Fibroblast of the aortic adventitia (primary cell): Measurements from ENCODE around the gene REEP1. TPM values are rescaled to one million over a fixed set of nuclear protein-coding genes. Genes with fewer than 3 reads are reported as not detected.
A peak's percentile ranks its signal among the peaks of the same experiment; 100 is the strongest.

Experiments
- DNase-seq: peaks from one replicate; pipeline ENCODE4 v3.0.0-alpha.2; 2010; ENCODE audit warnings: low read depth
- H3K4me3 ChIP-seq: 2 replicates; pipeline ENCODE4 v1.5.1; 2011; ENCODE audit warnings: low read depth, mild to moderate bottlenecking, control low read depth, low read length, moderate library complexity
- total RNA-seq: library from RNA; depleted of rRNA; stranded (reverse); fragments of >200 nt; gene quantifications from 2 replicates; pipeline ENCODE4 v1.2.3, GENCODE V29; 2012; ENCODE audit warnings: low replicate concordance
- TF ChIP-seq, protein P1 (sequence below): IDR thresholded peaks from 2 replicates; pipeline ENCODE4 v1.5.1; 2011; ENCODE audit warnings: mild to moderate bottlenecking, low read length, control low read depth, inconsistent platforms; ENCODE audit not compliant: insufficient read depth

REEP1 gene
- total RNA-seq, 1 donor, result 0.27 TPM

DNA sequence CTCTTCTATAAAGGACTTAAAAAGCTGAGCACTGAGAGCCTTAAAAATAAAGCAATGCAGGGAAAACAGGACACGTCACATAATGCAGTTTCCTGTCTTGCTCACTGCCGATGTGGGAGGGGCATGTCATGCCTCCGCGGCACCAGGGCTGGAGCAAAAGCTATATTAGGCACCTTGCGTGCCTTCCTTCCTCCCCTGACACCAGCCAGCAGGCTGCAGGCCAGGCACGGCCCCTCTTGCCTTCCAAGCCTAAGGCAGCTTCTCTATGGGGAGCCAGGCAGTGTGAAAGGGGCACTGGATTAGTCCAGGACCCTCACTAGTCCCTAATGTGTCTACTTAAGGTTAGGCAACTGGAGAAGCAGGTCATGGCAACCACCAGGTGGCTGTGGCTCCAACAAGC, 111.8 kb downstream of the REEP1 start:
- DNase-seq, result peak; percentile 63
- no peak overlapping the region for H3K4me3 ChIP-seq
- TF ChIP-seq, protein P1, sequence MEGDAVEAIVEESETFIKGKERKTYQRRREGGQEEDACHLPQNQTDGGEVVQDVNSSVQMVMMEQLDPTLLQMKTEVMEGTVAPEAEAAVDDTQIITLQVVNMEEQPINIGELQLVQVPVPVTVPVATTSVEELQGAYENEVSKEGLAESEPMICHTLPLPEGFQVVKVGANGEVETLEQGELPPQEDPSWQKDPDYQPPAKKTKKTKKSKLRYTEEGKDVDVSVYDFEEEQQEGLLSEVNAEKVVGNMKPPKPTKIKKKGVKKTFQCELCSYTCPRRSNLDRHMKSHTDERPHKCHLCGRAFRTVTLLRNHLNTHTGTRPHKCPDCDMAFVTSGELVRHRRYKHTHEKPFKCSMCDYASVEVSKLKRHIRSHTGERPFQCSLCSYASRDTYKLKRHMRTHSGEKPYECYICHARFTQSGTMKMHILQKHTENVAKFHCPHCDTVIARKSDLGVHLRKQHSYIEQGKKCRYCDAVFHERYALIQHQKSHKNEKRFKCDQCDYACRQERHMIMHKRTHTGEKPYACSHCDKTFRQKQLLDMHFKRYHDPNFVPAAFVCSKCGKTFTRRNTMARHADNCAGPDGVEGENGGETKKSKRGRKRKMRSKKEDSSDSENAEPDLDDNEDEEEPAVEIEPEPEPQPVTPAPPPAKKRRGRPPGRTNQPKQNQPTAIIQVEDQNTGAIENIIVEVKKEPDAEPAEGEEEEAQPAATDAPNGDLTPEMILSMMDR, result no peak

DNA sequence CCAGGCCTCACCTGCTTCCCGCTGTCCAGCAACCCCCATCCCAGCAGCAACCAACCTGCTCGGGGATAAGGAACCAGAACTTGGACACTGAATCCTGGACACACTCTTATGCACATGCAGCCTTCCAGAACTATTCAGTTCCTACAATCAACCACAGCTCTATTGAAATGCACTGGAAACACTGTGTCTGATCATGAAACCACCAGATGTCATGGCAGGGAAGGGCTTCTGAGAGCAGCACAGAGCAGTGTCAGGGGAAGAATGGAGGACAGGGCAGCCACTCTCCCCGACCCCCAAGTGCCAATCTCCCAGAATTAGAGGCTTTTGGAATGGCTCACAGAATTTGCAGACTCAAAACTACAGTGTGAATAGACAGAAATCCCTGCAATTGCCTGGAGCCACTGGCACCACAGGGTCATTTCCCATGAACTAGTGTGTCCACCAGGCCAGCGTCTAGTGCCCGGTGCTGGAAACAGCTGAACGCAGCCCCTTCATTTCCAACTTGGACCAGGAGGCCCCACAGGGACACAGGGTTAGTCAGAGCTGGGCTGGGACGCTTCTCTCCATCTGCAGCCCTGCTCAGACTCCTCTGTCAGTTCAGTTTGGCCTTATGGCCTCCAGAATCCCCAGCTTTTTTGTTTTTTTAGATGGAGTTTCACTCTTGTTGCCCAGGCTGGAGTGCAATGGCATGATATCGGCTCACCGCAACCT, 112.6 kb downstream of the REEP1 start:
- TF ChIP-seq, protein P1, result no peak
- no peak overlapping the region for H3K4me3 ChIP-seq
- DNase-seq, result peak; percentile 23

DNA sequence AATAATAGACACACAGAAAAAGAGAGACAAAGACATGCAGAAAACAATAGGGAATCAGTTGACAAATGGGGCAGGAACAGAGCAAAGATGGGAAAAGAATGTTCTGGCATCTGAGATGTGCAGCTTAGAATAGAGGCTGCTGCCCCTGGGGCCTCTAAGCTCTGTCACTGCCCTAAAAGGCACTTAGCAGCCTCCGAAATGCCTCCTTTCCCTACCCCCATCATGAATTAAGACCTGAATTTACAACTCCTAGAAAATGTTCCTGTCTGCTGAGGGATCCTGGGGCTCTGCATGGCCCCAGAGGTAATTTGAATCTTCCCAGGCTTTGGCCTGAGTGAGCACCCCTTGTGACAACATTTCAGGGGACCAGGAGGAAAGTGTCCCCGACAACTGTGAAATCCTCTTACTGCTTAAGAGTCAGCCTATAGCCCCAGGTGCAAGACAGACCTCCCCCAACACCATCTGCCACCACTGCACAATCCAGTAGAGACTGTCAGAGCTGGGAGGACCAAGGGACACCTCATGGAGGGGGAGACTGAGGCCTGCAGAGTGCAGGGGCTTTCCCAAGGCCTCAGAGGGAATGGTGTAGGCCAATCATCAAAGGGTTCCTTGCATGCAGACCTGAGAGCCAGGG, 113.4 kb downstream of the REEP1 start:
- DNase-seq, result no peak
- TF ChIP-seq, protein P1, result no peak
- H3K4me3 ChIP-seq, result no peak overlapping the region

DNA sequence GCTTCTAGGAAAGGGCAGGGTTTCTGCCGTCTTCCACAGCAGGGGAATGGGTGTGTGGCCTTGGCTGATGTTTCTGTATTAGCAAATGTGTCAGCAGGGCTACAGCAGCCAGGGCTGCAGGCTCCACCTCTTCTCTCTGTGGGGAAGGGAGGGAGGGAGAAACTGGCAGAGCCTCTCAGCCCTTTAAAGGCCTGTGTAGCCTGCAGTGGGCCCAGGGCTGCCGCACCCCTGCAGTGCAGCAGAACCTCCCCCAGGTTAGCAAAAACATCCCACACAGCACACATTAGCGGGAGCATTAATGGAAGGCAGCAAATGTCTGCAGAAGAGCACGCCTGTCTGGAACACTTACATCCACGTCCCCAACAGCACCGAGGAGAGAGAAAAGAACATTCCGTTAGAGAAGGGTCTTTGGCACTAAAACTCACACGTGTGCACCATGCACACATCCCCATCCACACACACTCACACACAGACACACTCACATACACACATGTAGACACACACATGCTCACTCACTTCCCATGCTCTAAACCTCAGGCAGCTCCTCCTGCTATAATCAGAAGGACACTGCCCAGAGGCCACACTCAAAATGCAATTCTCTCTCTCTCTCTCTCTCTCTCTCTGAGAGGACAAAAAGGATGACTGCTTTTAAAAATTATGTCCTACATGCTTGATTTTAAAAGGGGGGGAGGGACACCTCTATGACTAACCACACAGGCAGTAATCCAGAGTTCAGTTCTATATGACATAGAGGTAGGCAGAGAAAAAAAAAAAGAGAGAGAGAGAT, 114.1 kb downstream of the REEP1 start:
- peak overlapping the region; percentile 22 for H3K4me3 ChIP-seq
- peak; percentile 84 for DNase-seq
- TF ChIP-seq, protein P1, result no peak

DNA sequence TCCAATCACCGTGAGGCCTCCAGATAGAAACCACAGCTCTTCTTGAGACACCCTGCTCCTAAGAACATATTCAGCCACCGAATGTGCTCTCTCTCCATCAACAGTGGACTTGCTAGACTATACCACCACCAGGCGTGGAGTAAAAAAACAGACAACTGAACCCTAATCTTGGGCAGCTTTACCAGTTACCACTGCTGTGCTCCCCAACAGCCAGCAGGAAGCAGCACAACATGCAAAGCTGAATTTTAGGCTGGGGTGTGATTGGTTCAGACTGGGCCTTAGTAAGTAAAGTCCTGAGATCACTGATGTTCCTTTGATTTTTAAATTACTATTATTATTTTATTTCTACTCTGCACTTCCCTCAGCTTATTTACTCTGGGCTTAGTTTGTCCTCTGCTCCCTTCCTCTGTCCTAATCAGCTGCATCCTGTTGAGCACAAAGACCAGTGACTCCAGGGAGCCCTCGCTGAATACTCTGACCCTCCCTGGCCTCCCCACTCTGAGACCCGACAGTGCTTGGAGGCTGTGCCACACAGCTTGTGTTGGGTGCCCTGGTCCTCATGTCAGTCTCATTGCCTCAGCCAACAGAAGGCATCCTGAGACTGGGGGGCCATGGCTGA, 116.3 kb downstream of the REEP1 start:
- TF ChIP-seq, protein P1, result peak; percentile 83
- no peak overlapping the region for H3K4me3 ChIP-seq
- DNase-seq, result peak; percentile 73

DNA sequence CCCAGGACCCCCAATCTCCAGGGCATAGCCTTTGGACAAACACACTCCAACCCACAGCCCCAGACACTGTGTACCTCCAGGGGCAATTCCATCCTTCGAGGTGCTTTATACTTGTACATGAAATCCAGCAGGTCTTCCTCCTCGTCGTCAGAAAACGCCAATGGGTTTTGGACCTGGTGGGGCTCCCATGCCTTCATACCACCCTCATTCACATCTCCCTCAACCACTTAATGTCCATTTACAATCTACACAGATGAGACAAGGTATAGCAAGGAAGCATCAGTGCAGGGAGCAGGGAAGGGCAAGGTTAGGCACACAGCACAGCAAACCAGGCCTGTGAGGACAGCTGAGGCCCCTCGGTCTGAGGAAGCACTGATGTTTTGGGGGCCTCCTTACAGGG, 117.5 kb downstream of the REEP1 start:
- no peak for DNase-seq
- no peak overlapping the region for H3K4me3 ChIP-seq
- TF ChIP-seq, protein P1, result no peak
